DMS53 treated with DMSO at 0.1 percent for 48 hours (cell line): ENCODE measurements around the gene WNT6.

Experiments used
- DNase-seq: peaks from one replicate; lab custom pipeline; 2025; ENCODE audit not compliant: unreplicated experiment; lab: John Stamatoyannopoulos, UW

Gene WNT6

DNA sequence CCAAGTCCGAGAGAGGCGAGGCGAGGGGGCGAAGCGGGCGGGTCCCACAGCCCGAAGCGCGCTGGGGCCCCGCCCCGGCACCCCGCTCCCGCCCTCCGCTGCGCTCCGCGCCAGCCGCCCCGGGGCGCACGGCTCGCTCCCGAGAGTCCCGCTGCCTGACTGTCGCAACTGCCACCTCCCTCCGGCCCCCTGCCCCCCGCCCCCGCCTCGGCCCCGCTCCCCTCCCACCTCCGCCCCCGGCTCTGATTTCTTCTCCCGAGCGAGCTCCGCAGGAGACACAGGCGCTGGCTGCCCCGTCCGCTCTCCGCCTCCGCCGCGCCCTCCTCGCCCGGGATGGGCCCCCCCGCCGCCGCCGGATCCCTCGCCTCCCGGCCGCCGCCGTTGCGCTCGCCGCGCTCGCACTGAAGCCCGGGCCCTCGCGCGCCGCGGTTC, at the start of gene WNT6:
Gene WNT6 (plus strand): TSS at position 250 of the 432 bp plus-strand sequence. CDS start 233 bp downstream, outside the sequence.
- no peak for DNase-seq

DNA sequence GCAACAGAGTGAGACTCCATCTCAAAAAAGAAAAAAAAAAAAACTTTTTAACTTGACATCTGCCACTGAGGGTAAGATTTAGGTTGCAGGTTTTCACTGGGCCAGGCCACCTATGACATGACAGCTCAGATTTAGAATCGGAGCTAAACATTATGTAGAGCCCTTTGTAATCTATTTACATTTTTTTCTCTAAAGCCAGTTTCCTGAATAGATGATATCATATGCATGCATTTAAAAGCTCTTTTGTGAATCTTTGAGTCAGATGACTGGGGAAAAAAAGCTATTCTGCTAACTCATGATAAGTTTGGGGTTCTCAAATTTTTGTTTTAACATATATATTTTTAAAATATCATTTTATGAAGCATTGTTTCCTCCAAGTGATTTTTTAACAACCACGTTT, 49.3 kb upstream of the WNT6 start:
- DNase-seq, result no peak

DNA sequence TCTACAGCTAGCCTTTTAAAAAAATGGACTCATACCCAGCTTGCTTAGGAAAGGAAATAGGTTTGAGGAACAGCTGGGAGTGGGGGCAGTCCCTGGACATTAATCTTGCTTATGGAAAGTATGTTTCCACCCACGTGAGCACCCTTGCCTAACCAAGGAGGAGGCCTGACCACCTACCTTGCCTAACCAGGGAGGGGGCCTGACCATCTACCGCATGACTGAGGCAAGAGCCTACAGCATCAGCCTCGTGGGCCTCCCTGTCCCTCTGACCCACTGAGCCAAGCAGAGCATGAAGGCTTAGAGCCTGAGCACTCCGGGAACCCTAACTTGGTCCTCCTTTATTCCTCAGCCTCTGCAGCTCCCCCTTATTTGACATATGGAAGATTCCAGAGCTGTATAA, 48.2 kb upstream of the WNT6 start:
- no peak for DNase-seq

GRCh38 chr2:218812096-218812815, 47.3 kb upstream of the WNT6 start:
- no peak for DNase-seq

DNA sequence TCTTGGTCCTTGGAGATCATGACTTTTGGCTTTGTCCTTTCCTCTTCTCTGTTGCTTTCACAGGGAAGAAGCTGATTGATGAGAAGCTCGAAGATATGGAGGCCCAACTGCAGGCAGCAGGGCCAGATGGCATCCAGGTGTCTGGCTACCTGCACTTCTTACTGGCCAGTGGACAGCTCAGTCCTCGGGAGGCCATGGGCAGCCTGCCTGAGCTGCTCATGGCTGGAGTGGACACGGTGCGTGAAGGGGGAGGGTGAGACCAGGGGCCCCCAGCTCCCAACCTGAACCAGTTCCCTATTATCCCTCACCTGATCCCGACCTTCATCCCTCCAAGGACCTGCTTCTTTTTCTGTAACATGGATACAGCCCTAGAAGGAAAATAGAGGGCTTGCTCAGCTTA, 46.7 kb upstream of the WNT6 start:
- DNase-seq, result no peak

DNA sequence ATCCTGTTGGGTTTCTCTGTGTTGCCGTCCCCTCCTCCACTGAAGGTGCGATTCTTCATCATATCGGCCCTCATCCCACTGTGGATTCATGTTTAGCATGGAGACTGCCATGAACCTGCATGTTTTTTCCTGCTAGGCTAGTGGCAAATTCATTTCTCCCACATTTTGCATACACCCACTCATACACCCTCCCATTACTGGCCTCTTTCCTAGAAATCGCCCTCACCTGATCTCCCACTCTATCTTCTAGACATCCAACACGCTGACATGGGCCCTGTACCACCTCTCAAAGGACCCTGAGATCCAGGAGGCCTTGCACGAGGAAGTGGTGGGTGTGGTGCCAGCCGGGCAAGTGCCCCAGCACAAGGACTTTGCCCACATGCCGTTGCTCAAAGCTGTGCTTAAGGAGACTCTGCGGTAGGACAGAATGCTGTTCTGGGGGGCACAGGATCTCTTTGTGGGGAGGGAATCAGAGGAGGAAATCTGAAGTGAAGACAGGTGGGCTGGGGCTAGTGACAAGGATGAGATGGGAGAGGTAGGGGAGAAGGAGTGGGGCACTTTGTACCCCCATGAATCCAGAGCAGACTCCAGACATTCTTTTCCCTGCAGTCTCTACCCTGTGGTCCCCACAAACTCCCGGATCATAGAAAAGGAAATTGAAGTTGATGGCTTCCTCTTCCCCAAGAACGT, 45.7 kb upstream of the WNT6 start:
- no peak for DNase-seq

- no peak for DNase-seq
These were observed 44.9 kb upstream of the WNT6 start for GRCh38 chr2:218814540-218815243.

- no peak for DNase-seq
These were observed 44.4 kb upstream of the WNT6 start for GRCh38 chr2:218815244-218815637.

- DNase-seq, result no peak
These were observed 44.0 kb upstream of the WNT6 start for GRCh38 chr2:218815649-218816048.

DNA sequence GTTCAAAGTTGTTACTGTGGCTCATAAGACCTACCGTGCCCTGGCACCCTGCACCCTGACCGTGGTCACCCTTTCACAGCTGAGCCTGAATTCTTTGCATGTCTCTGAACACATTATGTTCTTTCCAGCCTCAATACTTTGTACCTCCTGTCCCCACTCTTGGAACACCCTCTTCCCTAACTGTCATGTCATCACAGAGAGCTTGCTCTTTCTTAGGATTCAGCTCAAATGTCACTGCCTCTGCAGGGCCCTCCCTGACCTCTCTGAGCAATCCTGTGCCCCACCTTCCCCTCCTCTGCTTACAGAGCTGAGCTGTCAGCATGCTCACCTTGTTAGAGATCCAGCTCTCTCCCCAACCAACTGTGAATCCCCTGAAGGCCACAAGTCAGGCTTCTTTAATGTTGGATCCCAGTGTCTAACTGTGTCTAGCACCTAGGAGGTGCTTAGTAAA, 43.0 kb upstream of the WNT6 start:
- DNase-seq, result no peak

DNA sequence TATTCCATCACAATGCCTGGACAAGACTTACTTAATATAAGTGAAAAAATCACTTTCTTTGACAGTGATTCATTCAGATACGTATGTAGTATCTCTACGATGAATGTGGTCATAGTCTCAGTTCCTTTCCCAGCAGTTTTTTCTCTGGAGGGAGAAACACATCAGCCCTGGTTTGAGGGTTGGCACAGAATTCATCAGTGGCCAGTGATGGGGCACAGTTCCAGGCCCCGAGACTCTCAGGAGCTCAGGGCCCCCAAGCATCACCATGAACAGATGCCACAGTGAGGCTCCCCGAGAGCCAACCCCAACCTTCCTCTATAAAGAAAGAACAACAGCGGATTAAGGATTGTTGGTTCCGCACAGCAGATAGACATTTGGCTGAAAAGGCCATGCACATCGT, 40.5 kb upstream of the WNT6 start:
- DNase-seq, result no peak

DNA sequence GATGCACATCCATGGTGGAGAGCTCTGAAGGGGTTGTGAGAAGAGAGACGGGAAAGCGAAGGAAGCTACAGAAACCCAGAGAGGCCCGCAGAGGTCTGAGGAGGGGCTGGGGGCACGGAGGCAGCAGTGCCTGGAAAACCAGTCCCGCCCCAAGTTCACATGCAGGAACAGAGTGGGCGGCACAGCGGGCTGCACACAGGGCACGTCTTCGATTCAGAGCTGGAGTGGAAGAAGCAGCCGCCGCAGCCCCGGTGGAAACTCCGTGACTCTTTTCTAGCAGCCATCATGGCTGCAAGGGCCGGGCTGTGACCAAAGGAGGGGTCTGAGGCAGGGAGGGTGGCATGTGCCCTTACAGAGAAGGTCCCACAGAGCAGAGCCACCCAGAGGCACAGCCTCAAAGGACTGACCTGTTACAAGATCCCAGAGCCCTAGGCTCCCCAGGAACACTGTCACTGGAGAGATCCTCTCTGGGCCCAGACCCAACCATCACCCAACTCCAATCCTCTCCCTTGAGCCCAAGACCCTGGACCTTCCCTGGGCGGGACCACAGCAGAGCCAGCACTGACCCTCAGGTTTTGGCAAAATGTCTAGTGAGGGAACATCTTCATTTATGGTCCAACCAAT, 38.7 kb upstream of the WNT6 start:
- DNase-seq, result no peak

GRCh38 chr2:218821605-218822211, 37.9 kb upstream of the WNT6 start:
- DNase-seq, result no peak

DNA sequence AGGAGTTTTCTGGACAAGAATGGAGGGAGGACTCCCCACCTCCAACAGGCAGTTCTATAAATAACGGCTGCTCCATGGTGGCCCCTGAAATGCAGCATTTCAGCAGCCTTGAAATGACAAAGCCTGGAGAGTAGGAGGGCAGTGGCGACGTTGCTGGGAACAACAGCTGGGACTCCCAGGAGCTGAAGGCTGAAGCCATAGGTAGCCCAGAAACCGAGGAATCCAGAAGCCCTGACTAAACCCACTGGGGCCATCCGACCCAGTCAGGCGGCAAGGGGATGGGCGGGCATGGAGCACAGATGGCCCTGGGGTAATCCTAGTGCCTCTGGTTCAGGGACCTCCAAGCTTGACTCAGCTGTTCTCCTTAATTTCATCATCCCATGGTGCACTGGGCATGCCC, 37.0 kb upstream of the WNT6 start:
- DNase-seq, result no peak

DNA sequence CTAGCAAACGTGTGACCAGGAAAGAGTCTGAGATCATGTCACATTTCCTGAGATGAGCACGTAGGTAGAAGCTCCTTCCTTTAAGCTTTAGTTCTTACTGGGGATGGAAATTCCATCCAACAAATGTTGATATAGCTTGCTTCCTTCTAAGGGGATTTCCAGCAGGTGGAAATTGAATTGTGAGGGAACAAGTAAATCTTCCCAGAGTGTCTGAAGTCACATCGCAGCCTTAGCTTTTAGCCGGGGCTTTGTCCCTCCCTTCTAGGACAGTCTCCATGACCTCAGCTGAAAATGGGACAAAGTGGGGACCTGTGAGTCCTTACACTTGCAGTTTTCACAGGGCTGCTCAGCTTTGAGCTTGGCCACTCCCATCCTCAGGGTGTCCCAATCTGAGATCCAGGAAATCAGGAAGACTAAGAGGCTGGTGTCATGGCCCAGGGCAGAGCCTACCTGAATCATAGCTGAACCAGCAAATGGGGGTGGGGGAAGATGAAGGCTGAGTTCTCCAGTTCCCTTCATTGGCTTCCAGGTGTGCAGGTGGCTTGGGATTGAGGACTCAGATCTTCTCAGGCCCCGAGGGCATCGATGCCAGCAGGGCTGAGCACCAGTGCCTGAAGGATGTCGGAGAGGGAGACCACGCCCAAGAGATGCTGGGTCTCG, 36.3 kb upstream of the WNT6 start:
- no peak for DNase-seq

GRCh38 chr2:218824004-218824403, 35.6 kb upstream of the WNT6 start:
- DNase-seq, result no peak

GRCh38 chr2:218826791-218827190, 32.8 kb upstream of the WNT6 start:
- DNase-seq, result no peak

GRCh38 chr2:218827701-218828476, 31.7 kb upstream of the WNT6 start:
- DNase-seq, result no peak

- DNase-seq, result no peak
These were observed 31.2 kb upstream of the WNT6 start for GRCh38 chr2:218828477-218828778.

GRCh38 chr2:218829868-218830451, 29.6 kb upstream of the WNT6 start:
- DNase-seq, result no peak
